Activated CD8-positive, alpha-beta memory T cell treated with anti-CD3 and anti-CD28 coated beads, Interleukin-2, amount 50 U/mL, for 1 hour (primary cell): ENCODE measurements around the gene ARL2.

Experiments
- DNase-seq: peaks from one replicate; pipeline ENCODE4 v3.0.0-alpha.2; 2020; ENCODE audit errors: extremely low read depth

ARL2 gene

DNA sequence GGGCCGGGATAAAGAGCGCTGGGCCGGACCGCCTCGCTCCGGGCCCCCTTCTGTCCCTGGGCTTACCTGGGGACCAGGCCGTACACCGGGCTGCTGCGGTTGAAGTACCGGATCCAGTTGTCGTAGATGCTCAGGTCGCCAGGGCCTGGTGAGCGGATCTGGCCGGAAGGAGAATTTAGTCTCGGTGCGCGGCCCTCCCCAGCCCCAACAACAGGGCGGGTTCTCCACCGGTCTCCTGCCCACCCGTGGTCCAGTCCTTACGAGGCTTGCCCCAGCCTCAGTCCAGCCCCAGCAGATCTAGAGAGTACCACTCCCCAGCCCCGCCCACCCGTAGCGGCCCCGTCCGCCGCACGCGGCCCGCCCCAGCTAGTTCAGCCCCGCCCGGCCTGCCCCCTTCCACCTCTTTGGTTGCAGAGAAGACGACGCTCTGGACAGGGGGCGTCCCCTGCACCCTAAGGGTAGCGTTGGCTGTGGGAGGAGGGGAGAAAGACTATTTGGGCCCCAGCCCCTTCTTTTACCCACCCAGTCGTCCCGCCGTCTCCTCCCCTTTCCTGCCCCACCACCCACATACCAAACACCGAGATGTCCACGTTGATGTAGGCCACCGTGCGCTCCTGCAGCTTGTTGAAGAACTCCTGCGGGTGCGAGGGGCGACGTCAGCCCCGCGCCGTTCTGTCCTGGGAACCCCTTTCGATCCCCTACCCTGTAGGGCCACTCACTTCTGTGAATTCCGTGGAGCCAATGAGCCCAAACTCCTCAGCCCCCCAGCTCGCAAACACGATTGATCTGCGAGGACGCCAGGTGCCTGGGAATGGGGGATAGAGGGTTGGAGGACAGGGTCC, 33.8 kb downstream of the ARL2 start:
- DNase-seq, result no peak

DNA sequence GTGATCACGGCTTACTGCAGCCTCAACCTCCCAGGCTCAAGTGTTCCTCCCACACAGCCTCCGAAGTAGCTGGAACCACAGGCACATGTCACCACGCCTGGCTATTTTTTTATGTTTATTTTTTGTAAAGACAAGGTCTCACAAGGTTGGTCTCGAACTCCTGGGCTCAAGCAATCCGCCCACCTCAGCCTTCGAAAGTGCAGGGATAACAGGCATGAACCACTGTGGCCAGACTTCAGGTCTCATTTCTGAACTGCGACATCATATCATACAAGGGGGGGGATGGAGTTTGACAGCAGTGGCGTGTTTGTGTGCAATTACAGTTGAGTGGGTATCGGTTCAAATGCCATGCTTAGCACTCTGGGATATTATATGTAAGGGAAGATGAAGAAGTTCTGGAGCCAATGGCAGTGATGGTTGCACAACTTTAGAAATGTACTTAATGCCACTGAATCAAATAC, 37.5 kb downstream of the ARL2 start:
- DNase-seq, result no peak

DNA sequence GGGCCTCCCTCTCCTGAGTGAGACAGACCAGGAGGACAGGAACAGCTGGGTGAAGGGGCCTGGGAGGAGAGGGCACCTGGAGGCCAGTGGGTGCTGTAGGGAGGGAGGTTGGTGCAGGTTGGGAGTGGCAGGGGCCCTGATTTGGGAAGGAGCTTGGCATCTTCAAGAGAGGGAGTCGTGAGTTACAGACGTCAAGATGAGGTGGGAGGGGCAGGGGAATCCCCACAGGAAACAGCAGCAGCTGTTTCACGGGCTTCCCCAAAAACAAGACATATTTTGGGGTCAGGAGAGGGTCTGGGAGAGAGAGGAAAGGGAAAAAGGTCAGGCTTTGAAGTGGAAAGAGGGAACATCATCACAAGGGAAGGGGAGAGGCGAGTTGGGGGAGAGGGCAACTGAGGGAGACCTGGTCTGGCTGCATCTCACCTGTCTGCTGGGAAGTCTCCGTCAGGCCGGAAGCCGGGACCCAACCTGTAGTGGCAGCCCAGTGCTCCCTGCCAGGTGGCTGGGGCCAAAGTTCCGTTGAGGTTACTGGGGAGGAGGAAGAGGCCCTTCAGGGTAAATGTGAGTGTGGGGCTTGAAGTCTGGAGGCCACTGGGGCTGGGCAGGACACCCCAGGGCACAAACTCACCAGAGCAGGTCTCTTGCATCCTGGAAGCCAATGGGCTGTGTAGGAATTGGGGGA, 40.0 kb downstream of the ARL2 start:
- no peak for DNase-seq

DNA sequence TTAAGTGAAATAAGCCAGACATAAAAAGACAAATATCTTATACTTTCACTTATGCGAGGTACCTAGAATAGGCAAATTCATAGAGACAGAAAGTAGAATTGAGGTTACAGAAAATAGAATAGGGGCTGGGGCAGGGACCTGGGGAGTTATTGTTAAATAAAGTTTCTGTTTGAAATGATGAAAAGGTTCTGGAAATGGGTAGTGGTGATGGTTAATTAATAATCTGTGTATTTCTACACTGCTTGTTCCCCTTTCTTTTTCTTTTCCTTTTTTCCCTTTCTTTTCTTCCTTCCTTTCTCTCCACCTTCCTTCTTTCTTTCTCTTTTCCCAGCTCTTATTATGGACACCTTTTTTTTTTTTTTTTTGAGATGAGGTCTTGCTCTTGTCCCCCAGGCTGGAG, 41.6 kb downstream of the ARL2 start:
- no peak for DNase-seq

DNA sequence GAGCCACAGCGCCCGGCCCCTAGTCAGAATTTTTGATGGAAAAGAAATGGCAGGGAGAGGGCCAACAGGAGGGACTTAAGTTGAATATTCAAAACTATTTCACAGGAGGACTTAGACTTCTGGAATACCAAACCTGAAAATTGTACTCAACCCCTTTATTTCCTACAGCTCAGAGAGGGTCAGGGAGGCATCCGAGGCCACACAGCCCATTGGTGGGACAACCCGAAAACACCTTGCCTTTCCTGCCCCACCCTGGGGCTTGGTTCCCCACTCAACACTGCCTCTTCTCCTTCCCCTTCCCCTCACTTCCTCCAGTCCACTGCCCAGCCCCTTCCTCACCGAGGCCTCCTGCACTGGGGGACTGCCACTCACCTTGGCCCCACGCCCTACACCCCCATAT, 43.0 kb downstream of the ARL2 start:
- DNase-seq, result no peak

DNA sequence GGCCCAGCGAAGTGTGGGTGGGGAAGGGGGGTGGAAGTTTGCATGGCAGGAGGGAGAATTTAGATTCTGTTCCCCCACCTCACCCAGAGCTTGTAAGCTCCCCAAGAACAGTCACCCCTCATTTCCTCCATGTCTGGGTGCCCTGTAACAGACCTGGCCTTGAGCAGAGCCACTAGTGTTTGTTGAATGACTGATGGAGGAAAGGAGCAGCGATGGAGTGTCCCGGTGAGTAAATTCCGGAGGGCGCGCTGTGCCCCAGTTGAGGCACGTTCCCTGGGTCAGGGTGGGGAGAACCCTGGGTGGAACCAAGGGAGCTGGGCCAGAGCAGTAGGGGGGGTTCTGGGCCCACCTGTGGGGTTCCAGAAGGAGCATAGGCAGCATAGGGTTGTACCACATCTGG, 43.6 kb downstream of the ARL2 start:
- no peak for DNase-seq

DNA sequence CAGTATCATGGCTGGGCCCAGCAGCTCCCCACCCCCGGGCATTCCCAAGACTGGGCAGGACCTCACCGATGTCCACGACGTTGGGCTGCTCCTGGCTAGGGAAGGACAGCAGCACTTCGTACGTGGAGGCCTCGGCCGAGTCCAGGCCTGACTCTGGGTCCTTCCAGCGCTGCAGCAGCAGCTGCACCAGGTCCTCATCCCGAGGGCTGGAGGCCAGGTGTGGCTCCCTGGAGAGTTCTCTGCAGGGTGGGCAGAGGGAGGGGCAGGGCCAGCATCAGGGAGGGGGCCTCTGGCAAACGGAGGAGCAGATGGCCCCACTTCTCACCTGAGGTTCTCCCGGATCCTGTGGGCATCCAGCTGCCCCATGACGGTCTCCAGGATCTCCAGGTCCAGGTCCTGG, 44.1 kb downstream of the ARL2 start:
- DNase-seq, result no peak

DNA sequence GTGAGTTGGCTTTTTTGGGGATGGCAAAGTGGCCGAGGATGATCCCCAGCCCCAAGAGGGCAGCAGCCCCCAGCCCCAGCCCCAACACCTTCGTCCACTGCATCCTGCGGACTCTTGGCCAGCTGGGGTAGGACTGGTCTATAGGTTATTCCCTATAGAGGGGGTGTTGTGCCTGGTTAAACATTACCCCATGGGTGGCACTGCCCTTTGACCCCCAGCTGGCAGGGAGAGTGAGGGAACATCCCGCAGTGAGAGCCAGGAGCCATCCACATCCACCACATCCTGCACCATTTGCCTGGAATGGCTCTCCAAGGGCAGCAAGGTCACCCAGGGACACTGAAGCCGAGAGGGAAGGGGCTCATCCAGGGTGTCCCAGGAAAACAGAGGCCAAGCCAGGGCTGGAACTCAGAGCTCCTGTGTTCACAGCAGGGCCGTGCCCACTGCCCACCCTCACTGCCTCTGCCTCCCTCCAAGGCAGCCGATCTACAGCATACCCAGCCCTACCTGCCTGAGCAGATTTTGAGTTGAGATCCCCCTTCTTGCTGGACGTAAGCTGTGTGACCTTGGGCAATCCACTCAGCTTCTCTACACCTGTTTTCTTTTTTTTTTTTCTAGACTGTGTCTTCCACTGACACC, 44.6 kb downstream of the ARL2 start, which contains the start of gene NAALADL1:
NAALADL1 (minus strand) TSS at position 135 of the 636 bp plus-strand sequence; CDS start at position 103, 32 bp downstream.
- DNase-seq, result no peak

DNA sequence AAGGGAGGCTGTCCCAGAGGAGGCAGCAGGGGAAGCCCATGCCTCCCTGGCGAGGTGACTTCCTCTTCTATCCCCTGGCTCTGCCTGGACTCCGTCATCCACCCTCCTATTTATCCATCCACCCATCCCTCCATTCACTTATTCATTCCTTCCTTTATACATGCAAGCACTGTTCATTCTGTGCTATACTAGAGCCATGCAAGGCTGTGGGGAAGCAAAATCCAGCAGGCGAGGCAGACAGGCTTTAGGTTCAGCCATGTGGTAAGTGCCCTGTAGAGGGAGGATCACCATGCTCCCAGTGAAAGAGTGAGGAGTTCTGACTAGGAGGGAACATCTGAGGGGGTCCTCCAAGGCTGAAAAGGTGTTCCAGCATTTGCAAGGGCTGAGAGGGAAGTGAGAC, 45.6 kb downstream of the ARL2 start:
- DNase-seq, result no peak

DNA sequence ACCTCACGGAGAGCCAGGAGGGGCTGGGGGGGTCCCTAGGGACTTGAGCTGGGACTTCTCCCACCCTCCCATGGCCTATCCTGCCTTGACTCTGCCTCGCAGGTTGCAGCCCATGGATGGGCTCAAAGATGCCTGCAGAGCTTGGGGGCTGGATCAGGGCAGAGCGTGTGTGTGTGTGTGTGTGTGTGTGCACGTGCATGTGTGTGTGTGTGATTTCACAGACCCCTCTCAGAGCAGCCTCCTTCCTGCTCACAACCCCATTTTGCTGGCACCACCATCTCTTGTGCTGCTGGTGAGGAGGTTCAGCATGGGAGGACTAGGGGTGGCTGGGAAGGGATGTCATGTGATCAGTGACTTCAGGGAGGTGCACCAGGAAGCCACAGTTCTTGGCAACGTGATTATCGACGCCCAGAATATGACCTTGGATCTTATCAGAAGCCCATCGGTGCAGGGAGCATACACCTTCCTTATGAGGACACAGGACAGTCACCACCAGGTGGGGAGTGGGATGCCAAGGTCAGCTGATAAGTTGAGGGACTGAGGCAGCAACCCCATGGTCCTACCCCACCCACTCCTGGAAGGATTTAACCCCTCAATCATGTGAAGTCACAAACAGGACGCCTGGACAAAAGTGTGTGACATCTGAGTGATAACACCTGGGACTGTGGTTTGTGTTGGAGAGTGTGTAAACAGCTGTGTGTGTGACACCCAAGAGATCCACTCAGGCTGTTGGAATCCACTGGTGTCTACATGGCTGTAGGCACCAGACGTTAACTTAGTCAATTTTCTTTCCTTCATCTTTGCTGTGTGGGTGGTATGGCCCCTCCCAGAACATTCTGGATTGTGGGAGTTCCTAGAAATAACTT, 46.2 kb downstream of the ARL2 start:
- no peak for DNase-seq

DNA sequence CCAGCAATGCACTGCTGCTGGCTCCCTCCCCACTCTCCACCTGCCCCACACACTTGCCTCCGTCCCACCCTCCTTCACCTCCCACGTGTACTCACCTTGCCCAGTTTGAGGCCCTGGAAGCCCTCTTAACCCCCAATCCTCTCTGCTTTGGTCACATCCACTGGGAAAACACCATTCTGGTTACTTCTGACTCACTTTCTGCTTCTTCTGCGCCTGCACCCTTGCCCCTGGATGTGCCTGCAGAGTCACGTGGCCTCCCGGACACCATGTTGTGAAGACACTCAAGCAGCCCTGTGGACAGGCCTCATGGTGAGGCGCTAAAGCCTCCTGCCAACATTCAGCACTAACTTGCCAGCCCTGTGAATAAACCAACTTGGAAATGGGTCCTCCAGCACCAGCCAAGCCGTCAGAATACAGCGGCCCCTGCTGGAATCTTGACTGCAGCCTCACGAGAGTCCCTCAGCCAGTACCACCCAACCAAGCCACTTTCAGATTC, 47.0 kb downstream of the ARL2 start:
- no peak for DNase-seq

DNA sequence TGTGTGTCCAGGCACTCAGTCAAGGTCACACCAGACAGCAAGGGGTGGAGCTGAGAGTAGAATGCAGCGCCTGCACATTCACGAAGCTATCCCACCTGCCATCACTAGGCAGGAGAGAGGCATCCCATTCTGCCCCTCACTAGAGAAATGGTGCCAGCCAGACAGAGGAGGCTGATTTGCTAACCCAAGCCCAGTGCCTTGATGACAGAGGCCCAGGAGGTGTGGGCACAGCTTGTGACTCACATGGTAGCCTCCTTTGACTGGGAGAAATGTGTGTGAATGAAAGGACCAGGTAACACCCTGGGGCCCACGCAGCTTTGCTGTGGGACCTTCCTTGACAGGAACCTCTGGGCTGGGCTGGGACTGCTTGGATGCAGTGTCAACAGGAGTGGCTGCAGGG, 49.6 kb downstream of the ARL2 start:
- no peak for DNase-seq

DNA sequence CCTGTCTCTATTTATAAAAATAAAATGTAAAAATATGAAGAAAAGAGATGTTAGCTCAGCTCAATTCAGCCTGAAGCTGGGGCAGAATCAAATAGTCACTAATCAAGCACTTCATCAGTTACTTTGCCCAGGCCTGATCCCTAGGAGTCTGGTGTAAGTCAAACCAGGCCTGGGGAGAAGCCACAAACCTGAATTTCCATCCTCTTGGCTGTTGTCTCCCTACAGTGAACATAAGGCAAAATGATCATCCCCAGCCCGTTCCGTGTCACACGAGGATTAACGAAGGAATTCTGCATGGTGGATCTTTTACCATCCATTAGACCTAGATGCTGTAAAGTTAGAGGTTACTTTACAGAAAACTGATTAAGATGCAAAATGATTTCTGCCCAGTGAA, 50.9 kb downstream of the ARL2 start:
- DNase-seq, result no peak

DNA sequence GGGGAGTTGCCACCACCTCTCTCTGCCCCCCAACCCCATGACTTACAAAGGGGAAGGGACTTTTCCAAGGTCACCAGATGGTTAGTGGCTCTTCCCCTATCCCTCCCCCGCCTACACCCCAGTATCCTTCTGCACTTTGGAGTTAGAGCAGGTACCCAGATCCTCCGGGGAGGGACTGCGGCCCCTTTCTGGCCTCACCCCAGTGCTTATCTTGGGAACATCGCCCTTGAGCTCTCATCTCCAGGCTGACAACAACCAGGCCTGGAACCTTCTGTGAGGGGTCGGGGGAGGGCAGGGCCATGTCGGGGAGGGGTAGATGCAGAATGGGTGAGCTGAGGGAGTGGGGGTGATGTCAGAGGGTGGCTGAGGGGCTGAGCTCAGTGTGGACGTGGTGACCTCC, 51.9 kb downstream of the ARL2 start:
- no peak for DNase-seq

DNA sequence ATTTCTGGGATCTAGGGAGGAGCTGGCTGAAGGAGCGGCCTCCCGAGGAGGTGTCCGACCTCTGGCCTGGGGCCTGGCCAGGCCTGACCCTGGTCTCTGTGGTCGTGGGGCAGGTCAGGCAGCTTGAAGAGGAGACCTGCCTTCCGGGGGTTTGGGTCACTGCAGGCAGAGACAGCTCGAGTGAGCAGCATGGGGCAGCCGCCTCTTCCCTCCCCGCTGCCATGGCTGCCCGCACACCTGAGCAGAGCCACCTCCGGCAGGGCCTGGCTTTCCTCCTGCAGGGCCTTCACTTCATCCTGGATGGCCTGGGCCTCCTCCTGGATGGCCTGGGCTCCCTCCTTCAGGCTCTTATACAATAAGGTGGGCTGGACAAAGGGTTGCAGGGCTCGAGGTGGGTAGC, 52.4 kb downstream of the ARL2 start:
- no peak for DNase-seq

DNA sequence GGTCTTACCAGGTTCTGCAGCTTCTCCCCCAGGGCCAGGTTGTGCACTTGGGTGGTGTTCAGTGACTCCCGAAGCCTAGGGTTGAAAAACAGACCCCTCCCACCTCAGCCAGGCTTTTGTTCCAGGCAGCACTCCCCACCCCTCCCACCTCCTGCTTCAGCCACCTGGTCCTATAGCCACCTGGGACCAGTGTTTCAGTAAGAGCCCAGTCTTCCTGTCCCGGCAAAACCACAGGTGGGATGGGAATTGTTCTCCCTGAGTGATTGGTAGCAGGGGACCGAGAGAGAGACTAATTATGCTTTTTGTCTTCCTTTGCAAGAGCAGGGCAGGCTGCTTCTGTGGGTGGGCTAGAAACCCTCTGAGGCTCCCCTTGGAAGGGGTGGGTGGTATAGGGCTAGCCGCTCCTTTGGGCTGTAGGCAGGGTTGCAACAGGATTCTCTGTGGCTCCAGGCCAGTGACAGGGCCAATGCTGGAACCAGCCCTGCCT, 52.9 kb downstream of the ARL2 start:
- DNase-seq, result no peak

DNA sequence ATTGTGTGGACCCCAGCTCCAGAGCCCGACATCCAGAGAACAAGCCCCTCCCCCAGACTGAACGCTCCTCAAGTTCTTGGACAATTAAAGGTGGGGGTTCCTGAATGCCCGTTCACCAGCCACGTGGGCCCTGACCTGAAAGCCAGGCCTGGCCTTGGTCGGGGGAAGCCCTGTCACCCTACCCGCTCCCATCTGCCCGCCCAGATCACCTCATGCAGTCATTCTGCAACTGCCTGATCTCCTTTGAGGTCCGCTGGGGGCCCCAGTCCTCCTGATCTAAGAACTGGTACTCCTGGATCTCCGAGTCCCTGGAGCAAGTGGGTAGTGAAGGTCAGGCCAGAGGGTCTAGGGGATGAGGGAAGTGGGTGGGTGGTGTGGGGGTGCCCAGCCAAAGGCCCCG, 53.5 kb downstream of the ARL2 start:
- no peak for DNase-seq

DNA sequence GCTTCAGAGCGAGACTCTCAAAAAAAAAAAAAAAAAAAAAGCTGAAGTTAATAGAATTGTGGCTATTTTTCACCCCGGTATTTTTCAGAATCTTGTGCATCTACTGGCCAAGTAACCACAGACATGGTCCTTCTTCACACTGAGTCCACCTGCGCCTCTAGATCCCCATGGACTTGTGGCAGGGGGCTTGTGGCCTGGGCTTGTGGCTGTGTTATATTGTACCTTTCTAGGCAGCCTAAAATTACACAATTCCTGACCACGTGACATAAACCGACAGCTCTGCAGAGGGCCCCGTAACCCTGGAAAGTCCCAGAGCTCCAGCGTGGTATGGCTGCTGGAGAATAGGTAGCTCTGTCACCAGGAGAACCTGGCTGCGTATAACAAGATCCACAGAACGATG, 55.3 kb downstream of the ARL2 start:
- DNase-seq, result no peak
